CD8-positive, alpha-beta memory T cell (primary cell): ENCODE measurements around the gene LMO3. TPM values are rescaled to one million over a fixed set of nuclear protein-coding genes. Genes with fewer than 3 reads are reported as not detected.

Source experiments
- CTCF ChIA-PET: fragments of 350-600 bp; sonication (Branson Sonifier 250); formaldehyde crosslinking; loops from one replicate; lab custom pipeline; 2021; ENCODE audit warnings: antibody characterized with exemption; lab: Charles Lee
- POLR2A ChIA-PET: fragments of 350-600 bp; sonication (Branson Sonifier 250); formaldehyde crosslinking; loops from one replicate; lab custom pipeline; 2021; ENCODE audit warnings: antibody characterized with exemption; lab: Charles Lee
- DNase-seq, 5 donors: peaks; one replicate each; pipeline versions ENCODE4 v3.0.0 to v3.0.0-alpha.2; 2020 to 2022; ENCODE audit warnings: mixed read lengths in 1 of 5
- H3K27ac ChIP-seq: one replicate; pipeline ENCODE4 v1.7.0; 2013; ENCODE audit warnings: low read depth, mild to moderate bottlenecking, low read length, moderate library complexity
- H3K27me3 ChIP-seq: 2 replicates; pipeline ENCODE4 v1.7.0; 2013; ENCODE audit warnings: low read length, mild to moderate bottlenecking; ENCODE audit not compliant: insufficient read depth, poor library complexity, severe bottlenecking
- H3K36me3 ChIP-seq: 2 replicates; pipeline ENCODE4 v1.7.0; 2013; ENCODE audit warnings: mild to moderate bottlenecking, low read length, moderate library complexity; ENCODE audit not compliant: insufficient read depth
- H3K4me1 ChIP-seq: 2 replicates; pipeline ENCODE4 v1.7.0; 2013; ENCODE audit warnings: mild to moderate bottlenecking, low read length, moderate library complexity; ENCODE audit not compliant: insufficient read depth
- H3K4me3 ChIP-seq: 2 replicates; pipeline ENCODE4 v1.7.0; 2013; ENCODE audit warnings: mild to moderate bottlenecking, low read length
- H3K9me3 ChIP-seq: 2 replicates; pipeline ENCODE4 v1.7.0; 2013; ENCODE audit warnings: mild to moderate bottlenecking, low read length
- H3K27ac Mint-ChIP-seq, 8 donors: one replicate each; pipeline ENCODE4 v1.8.0; 2020 to 2021; ENCODE audit warnings: mixed read lengths in 8 of 8, mild to moderate bottlenecking in 6 of 8, inconsistent platforms in 3 of 8, moderate library complexity in 3 of 8
- H3K27me3 Mint-ChIP-seq, 2 donors: one replicate each; pipeline ENCODE4 v1.8.0; 2020 to 2021; ENCODE audit warnings: mixed read lengths in 2 of 2, mild to moderate bottlenecking in 1 of 2, moderate library complexity in 1 of 2
- H3K36me3 Mint-ChIP-seq, 3 donors: one replicate each; pipeline ENCODE4 v1.8.0; 2020 to 2021; ENCODE audit warnings: mixed read lengths in 3 of 3, inconsistent platforms in 1 of 3, mild to moderate bottlenecking in 1 of 3
- H3K4me1 Mint-ChIP-seq, 3 donors: one replicate each; pipeline ENCODE4 v1.8.0; 2020 to 2021; ENCODE audit warnings: mixed read lengths in 3 of 3, inconsistent platforms in 1 of 3, mild to moderate bottlenecking in 1 of 3
- H3K4me3 Mint-ChIP-seq, 7 donors: one replicate each; pipeline ENCODE4 v1.8.0; 2020 to 2021; ENCODE audit warnings: mixed read lengths in 7 of 7, mild to moderate bottlenecking in 6 of 7, moderate library complexity in 4 of 7, inconsistent platforms in 2 of 7
- H3K9me3 Mint-ChIP-seq, 5 donors: one replicate each; pipeline ENCODE4 v1.8.0; 2020 to 2022; ENCODE audit warnings: mixed read lengths in 5 of 5, mild to moderate bottlenecking in 3 of 5, moderate library complexity in 2 of 5, inconsistent platforms in 1 of 5
- polyA plus RNA-seq: library from polyadenylated mRNA; unstranded; fragments of 300-500 nt; fragmentation: Illumina TruSeq; gene quantifications from one replicate; pipeline ENCODE4 v1.2.3, GENCODE V29; 2021
- total RNA-seq, 2 experiments: library from RNA; stranded (reverse); gene quantifications; one replicate each; pipeline ENCODE4 v1.2.3, GENCODE V29; 2021

Gene LMO3
- total and polyA plus RNA-seq, 3 experiments from 2014 or later, result not detected

GRCh38 chr12:16509411-16509810 lies 96.6 kb downstream of the LMO3 start:
- CTCF ChIA-PET, result no interaction called here
- Histone ChIP-seq H3K27ac (no peak overlapping the region), H3K36me3 (no peaks in the 10 kb centered on the region), H3K27me3 (no peaks in the 10 kb centered on the region), H3K4me3 (no peak overlapping the region), H3K9me3 (no peaks in the 10 kb centered on the region), H3K4me1 (no peaks in the 10 kb centered on the region)
- Mint-ChIP-seq H3K4me1 (no peaks in the 10 kb centered on the region), H3K36me3 (no peaks in the 10 kb centered on the region), H3K27me3 (no peaks in the 10 kb centered on the region), H3K27ac (no peak overlapping the region), H3K9me3 (peaks cover 6 to 15% (median 9%) of the 10 kb centered on the region in 5 donors), H3K4me3 (no peak overlapping the region)
- POLR2A ChIA-PET, result no interaction called here
- no peak for DNase-seq

GRCh38 chr12:16506394-16506793 lies 99.6 kb downstream of the LMO3 start:
- no peak for DNase-seq
- POLR2A ChIA-PET, result no interaction called here
- Mint-ChIP-seq H3K36me3 (peaks cover 0 to 2% (median 0%) of the 10 kb centered on the region in 3 donors), H3K4me3 (no peak overlapping the region), H3K27ac (no peak overlapping the region), H3K27me3 (no peaks in the 10 kb centered on the region), H3K4me1 (no peaks in the 10 kb centered on the region), H3K9me3 (peaks cover 7 to 15% (median 12%) of the 10 kb centered on the region in 5 donors)
- H3K4me1 ChIP-seq, result no peaks in the 10 kb centered on the region
- no peaks in the 10 kb centered on the region for H3K9me3 ChIP-seq
- no peaks in the 10 kb centered on the region for H3K36me3 ChIP-seq
- H3K27ac ChIP-seq, result no peak overlapping the region
- CTCF ChIA-PET, result no interaction called here
- H3K4me3 ChIP-seq, result no peak overlapping the region
- H3K27me3 ChIP-seq, result no peaks in the 10 kb centered on the region

GRCh38 chr12:16504200-16504599 lies 101.8 kb downstream of the LMO3 start:
- CTCF ChIA-PET, result interaction anchor here (1.0 kb wide), 1 partner anchor 10 kb away, joined by 3 read pairs; no protein-coding TSS in a partner anchor
- Histone ChIP-seq H3K27me3 (no peaks in the 10 kb centered on the region), H3K36me3 (no peaks in the 10 kb centered on the region), H3K4me3 (no peak overlapping the region), H3K9me3 (no peaks in the 10 kb centered on the region), H3K4me1 (no peaks in the 10 kb centered on the region), H3K27ac (no peak overlapping the region)
- Mint-ChIP-seq H3K27me3 (no peaks in the 10 kb centered on the region), H3K9me3 (peaks cover 7 to 16% (median 10%) of the 10 kb centered on the region in 5 donors), H3K4me1 (no peaks in the 10 kb centered on the region), H3K27ac (no peak overlapping the region), H3K4me3 (no peak overlapping the region), H3K36me3 (peaks cover 0 to 2% (median 0%) of the 10 kb centered on the region in 3 donors)
- POLR2A ChIA-PET, result no interaction called here
- no peak for DNase-seq

GRCh38 chr12:16499611-16500010 lies 106.4 kb downstream of the LMO3 start:
- Histone ChIP-seq H3K9me3 (no peaks in the 10 kb centered on the region), H3K36me3 (no peaks in the 10 kb centered on the region), H3K27me3 (no peaks in the 10 kb centered on the region), H3K4me3 (no peak overlapping the region), H3K4me1 (no peaks in the 10 kb centered on the region), H3K27ac (no peak overlapping the region)
- H3K36me3 Mint-ChIP-seq, result peaks cover 0 to 2% (median 0%) of the 10 kb centered on the region in 3 donors
- DNase-seq, result no peak
- ChIA-PET CTCF (no interaction called here), POLR2A (no interaction called here)
- peaks cover 0 to 11% (median 8%) of the 10 kb centered on the region in 5 donors for H3K9me3 Mint-ChIP-seq
- no peak overlapping the region for H3K4me3 Mint-ChIP-seq
- H3K4me1 Mint-ChIP-seq, result no peaks in the 10 kb centered on the region
- no peak overlapping the region for H3K27ac Mint-ChIP-seq
- H3K27me3 Mint-ChIP-seq, result no peaks in the 10 kb centered on the region
